HG03565 (cell line): ENCODE data around the gene CTDNEP1.

Experiments
- ATAC-seq: cut with Tn5 transposase; IDR thresholded peaks from one replicate; pipeline ENCODE4 v1.9.1; 2021; ENCODE audit warnings: mild to moderate bottlenecking, moderate library complexity; ENCODE audit not compliant: unreplicated experiment

Gene CTDNEP1

DNA sequence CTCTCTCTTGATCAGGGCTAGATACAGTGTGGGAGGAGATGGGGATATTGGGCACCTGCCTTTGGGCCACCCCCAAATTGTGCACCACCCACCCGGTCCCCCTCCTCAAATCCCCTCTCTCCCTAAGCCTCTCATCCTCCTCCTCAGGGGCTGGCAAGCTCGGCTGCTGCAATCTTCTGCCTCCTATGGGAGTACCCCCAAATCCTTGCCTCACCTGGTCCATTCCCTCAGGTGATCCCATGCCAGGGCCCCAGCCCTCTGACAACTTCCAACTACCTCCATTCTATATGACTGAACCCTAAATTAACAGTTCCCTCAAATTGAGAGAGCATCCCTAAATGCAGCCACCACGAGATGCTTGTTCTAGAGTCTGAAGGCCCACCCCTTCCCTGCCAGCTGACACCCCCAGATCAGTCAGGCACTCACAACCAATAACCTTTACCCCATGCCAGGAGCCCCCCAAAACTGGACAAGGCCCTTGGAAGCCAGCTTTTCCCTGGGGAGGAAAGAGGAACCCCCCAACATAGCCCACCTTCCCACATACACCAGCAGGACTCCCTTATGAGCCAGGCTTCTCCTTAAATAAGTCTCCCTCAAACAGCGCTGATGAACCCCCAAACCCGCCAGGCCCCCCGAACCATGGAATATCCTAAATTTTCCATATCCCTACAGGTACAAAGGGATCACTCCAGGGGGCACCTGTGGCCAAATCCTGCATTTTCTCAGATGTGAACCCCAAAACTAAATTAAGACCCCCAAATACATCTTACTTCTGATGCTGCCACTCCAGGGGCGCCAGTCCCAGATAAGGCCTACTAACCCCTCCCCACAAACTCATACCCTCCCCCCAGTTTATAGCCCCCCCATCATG is 35.1 kb downstream of the CTDNEP1 start:
- no peak for ATAC-seq

DNA sequence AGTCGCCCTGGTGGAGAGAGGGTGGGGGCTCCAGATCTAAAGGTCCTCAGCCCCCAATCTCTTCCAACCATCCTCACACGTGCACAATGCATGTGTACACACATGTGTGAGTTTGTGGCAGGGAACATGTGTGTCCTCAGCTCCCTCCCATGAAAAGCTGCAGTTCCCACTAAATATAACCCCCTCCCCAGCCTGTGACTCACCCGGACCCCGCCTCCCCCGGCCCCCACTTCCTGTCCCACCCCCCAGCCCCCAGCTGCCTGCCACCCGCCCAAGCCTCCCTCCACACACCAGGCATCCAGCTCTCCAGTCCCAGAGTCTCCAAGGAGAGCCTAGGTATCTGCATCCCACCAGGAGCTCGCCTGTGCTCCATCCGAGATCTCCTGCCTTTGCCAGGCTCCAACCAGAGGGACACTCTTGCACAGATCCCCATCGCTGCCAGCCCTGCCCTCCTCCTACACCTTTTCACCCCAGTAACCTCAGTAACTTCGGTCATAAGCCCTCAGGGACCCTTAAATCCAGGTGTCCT is 35.8 kb downstream of the CTDNEP1 start:
- ATAC-seq: no peak

DNA sequence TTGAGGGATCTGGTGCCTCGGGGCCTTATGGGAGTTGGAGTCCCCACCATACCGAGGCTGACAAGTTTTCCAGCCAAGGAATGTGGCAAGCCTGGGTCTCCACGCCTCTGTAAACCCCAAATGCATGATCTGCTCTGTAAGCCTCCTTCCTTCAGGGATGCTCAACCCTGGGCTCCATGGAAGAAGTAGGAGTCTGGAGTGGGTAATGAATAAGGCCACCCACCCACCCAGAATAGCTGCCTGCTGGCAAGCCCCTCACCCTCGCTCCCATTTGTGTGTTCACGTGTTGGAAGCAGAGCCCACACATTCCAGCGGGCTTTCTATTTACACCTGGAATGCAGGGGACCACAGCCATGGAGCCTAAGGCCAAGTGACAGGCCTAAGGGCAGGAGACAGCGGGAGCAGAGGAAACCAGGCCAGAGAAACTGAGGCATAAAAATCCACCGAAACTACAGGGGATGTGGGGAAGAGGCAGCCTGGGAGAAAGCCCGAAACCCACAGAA is 36.3 kb downstream of the CTDNEP1 start:
- no peak for ATAC-seq

DNA sequence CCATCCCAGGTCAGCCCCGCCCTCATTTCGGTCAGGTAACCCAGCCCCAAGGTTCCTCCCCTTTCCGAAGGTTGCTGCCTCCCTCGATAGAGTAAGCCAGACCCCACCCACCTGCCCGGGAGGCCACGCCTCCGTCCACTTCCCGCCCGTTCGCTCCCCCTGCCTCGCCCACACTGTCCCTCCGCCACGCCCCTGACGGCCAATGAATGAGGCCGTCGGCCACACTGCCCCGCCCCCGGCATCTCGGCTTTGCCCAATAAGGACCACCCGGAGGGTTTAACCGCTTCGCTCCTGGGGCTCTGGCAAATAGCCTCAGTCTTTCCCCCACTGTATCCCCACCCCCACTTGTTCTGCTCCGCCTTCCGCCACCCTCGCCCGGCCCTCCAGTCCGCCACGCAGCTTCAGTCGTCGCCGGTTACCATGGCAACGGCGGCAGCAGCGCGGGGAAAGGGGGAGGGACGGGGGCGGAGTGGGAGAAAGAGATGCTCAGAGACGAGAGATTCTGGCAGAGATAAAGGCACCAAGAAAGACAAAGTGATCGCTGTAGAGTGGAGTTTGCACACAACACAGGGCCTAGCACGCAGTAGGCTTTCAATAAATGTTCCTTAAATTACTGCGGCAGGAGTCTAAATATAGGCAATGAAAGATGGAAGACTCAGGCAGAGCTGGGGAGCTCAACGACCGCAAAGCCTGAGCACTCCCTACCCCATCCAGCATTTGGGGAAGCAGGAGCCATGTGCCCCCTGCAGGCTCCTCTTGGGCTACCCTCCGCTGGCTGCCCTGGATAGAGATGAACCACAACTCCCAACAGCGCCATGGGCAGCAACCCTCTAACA is 37.0 kb downstream of the CTDNEP1 start:
- peak; percentile 71 for ATAC-seq

DNA sequence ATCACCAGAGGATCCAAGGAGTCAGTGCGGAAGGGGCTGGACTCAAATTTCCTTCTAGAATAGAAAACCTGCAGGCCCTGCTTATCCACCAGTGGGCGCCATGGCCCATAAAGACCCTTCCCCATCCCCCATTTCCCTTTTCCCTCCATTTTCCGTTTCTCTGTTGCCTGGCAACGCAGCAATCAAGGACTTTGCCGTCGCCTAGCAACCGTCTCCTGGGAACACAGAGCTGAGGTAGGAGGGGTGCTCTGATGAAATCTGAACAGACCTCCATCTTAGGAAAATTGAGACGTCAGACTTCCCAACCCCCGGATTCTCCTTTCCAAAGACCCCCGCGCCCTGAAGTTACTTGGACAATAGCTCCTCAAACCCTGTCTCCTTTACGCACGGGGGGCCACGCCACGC is 37.6 kb downstream of the CTDNEP1 start:
- no peak for ATAC-seq

DNA sequence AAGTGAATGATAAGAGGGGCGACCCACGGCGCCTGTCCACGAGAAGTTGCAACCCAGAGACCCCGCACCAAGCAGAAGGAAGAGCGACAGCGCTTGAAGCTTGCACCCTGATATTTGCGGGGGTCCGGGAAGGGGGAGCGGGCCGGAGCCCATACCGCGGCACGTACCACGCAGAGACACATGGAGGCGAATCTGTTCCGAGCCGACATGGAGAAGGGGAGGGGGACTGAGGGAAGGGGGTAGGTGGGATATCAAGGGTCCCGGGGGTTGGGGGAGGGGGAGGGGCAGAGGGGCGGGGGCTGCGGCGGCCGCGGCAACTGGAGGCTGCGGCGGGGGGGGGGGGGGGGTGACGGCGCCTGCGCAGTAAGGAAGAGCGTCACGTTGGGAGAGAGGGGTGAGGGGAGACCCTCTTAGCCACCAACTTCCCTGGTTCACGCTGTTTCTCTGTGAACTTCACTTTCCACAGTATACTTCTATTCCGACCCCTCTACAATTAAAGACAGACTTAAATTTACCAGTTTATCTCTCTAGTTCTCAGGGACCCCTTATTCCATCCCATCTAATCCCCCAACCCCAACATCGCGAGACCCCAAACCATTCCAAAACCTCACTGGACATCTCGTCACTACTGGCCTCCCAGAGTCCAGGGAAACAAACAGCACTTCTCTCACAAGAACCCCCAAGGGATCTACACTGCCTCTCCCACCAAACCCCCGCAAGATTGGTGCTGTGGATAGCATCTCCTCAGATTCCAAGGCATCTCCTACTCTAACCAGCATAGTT is 39.9 kb downstream of the CTDNEP1 start:
- no peak for ATAC-seq

DNA sequence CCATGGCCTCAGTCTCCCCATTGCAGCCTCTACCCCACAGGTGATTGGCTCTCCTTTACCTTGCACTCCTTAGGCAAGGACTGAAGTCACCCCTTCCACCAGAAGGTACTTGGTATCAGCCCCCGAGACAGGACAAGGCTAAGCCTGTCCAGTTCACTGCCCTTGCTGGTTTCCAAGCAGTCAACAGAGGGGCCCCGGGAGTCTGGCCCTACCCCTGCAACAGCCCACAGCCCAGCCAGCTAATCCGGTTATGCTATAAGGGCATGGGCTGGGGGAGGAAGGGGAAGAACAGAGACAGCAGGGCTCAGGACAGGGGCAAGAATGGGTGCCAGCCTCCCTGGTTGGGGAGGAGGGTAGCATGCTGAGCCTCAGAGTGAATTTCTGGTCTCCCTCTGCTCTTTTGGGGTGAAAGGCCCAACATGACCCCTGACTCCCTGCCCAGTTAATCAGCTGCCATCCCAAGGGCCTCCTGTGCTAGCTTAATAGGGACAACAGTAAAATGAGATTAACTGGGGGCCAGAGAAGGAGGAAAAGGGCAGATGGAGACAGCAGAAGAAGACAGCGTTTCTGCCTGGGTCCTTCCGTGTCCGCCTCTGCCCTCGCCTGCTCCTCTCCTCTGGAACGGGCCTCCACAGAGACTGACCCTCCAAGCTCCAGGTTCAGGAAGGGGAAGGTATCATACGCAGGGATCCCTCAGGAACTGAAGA is 42.6 kb downstream of the CTDNEP1 start:
- ATAC-seq: no peak

DNA sequence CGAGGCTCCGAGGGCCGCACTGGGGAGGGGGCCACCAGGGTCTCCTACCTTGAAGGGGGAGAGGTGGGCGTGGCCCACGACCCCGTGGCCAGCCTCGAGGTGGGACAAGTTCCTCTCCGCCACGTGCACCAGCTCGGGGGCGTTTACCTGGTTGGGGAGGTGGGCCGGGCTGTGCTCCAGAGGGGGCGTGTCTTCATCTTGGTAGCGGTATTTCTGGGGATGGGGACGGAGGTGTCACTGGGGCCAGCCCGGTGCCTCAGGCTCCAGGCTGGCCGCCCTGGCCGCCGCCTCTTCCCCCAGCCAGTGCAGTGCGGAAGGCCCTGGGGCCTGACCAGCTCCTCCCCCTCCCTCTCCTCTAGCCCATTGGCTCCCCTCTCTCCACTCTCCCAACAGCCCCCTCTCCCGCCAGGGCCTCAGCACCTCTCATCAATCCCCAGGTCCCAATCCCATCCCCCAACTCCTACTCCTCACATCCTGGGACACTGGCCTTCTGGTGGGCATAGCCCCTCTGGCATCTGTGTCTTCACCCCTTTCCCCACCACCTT is 43.4 kb downstream of the CTDNEP1 start:
- ATAC-seq: no peak

DNA sequence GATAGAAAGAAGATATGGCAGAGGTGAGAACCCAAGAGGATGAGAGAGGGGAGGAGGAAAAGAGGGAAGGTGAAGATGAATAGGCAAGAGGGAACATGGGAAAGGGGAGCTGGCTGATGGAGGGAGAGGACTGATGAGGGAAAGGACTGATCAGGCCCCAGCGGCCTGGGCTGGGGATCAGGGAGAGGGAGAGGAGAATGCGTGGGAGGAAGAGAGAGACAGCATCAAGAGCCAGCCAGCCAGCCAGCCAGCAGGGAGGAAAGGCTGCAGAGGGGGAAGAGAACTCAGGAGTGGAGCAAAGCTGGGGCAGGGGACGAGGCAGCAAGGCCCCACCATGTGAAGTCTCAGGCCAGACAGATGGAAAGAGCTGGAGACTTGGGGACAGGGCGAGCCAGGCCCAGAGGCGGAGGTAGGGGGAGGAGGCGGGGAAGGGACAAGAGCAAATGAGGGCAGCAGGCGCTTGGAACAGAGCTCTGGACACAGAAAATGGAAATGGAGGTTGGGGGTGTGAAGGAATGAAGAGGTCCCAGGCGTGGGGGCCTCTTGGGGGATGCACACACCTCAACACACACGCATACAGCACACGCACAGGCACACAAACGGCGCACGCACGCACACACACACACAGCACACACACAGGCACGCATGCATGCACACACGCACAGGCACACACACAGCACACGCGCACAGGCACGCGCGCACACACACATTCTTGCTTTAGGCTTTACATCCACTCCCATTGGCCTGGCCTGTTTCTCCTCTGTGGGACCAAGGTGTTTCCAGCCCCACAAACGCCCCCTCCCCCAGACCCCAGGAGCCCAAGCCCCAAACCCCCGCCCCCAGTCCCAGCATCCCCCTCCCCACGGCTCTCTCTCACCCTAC is 44.2 kb downstream of the CTDNEP1 start:
- no peak for ATAC-seq

DNA sequence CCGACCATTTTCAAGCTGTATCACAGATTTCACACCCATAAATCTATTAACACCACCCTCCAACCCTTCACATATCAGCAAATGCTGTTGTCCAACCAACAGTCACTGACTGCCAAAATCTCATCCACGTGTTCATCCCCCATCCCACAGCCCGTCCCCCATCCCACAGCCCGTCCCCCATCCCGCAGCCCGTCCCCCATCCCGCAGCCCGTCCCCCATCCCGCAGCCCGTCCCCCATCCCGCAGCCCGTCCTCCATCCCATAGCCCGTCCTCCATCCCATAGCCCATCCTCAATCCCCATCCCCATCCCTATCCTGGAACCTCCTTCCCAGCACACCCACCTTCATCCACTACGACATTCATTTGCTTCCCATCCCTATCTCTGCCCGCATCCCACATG is 46.0 kb downstream of the CTDNEP1 start:
- ATAC-seq: no peak

DNA sequence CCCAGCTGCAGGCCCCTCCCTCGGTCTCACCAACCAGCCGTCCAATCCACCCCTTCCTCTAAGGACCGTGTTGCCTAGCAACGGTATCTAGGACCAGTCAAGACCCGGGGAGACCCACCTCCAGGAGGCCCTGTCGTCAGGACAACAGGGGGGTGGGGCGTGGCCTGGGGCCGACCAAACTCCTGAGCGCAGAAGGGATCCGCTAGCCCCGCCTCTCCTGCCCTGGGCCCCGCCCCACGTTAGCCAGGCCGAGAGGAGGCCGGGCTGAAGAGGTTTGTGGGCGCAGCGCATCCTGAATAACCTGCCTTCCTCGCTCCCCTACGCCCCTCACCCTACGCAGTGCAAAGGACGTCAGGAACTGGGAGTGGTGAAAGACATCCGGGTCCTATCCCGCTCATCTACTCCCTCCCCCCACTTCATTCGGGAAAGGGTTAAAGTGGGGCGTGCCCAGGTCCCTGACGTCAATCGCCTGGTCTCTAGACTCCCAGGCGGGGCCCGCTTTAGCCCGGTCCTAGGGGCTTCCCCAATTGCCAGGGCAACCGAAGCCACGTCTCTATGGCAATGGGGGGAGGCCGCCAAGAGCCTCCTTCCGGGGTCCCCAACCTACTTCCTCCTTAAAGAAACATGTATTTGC is 46.6 kb downstream of the CTDNEP1 start:
- peak; percentile 68 for ATAC-seq

DNA sequence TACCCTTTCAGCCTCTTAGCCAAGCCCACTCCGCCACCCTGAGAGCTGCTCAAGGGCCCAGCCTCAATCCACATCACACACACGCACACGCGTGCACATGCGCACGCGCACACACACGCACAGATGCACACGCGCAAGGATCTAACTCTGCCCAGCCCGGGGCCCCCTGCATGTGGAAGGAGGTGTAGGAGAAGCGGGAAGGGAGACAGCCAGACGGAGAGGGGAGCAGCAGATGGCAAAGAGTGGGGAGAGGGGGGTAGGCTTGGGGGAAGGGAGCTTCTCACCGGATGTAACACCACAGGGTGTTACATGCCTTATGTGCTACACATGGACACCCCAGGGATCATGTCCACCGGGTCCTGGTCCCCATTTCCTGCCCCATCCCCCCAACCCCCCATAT is 47.2 kb downstream of the CTDNEP1 start:
- ATAC-seq: no peak

DNA sequence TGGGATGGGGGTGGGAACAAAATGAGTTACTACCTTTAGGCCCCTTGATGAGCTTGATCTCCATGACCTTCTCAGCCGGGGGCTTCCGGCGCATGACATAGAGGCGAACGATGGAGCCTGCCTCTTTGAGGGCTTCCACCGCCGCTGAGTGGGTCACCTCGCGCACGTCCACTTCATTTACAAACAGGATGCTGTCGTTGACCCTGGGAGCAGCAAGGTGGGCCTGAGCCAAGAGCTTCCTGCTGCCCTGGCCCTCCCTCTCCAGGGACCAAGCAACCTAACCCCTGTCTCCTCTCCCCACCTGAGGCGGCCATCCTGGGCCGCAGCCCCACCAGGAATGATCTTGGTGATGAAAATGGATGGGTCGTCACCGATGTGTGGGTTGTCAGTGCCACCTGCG is 48.1 kb downstream of the CTDNEP1 start:
- no peak for ATAC-seq

DNA sequence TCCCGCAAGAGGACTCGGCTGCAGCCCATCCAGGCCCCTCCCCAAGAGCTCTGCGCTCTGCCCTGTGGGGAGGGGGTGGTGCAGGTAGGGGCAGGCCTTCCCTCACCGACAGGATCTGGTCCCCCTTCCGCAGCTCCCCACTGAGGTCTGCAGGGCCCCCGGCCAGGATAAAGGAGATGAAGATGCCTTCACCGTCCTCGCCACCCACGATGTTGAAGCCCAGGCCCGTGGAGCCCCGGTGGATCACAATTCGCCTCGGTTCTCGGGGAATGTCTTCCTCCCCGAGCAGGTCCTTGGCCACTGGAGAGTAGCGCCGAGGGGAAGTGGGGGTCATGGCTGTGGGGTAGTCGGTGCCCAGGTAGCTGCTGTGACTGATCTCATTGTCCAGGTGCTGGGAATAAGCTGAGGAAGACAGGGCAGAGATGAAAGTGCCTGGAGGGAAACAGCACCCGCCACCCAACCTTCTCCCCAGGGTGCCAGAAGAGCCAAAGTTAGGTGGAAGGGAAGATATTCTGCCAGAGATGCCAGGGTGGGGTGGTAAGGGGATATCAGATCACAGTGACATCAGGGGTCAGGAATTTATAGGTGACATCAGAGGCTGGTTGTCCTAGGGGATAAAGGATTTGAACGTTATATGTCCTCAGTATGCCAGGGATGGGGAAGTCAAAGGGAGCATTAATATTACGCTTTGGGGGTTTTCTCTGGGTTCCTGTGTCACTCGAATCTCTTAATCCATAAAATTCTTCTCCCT is 54.7 kb downstream of the CTDNEP1 start:
- no peak for ATAC-seq

DNA sequence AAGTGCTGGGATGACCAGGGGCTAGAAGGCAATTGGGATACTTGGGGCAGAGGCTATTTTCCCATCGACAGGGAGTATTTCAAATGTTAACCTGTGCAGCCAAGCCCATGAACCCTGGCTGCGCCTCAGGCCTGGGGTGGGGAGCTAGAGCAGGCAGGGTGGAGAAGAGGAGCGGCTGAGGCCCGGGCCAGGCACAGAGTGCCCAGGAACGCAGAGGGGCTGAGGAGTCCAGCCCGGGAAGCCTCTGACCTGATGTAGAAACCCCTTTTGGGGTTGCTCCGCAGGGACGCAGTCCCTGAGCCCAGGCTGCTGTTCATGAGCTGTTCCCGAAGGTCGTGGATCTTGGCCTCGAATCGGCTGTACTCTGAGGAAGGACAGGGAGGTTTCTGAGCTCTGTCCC is 55.6 kb downstream of the CTDNEP1 start:
- no peak for ATAC-seq
